ENCODE measurements around the gene VDAC1. TPM values are rescaled to one million over a fixed set of nuclear protein-coding genes. Genes with fewer than 3 reads are reported as not detected.
"Not testable (repeated sequence)": the region's sequence is repeated elsewhere in the genome, so short reads cannot be mapped to it uniquely, and the experiment has no call there.

Gene VDAC1
- polyA plus RNA-seq, 4 donors, result 94.2 to 208 (median 180) TPM

DNA sequence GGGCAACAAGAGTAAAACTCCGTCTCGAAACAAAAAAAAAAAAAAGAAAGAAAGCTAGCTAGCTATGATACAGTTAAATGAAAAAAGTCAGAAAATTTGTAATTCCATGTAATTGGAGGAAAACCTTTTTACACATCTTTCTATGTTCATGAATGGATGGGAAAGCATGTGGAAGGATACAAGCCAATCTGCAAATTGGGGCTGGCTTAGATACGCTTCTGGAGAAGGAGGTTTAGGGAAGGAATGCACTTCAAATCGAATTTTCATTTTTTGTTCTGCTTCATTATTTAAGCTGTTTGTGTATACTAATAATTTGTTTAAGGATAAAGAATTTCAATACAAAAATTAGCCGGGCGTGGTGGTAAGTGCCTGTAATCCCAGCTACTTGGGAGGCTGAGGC is 6.7 kb downstream of the VDAC1 start:
- DNase-seq (ENCODE audit: low read depth in 4 of 4, low spot score in 3 of 4), result no peak

GRCh38 chr5:133996683-133997252 is 8.0 kb downstream of the VDAC1 start:
- DNase-seq (ENCODE audit: low read depth in 4 of 4, low spot score in 3 of 4), result no peak

DNA sequence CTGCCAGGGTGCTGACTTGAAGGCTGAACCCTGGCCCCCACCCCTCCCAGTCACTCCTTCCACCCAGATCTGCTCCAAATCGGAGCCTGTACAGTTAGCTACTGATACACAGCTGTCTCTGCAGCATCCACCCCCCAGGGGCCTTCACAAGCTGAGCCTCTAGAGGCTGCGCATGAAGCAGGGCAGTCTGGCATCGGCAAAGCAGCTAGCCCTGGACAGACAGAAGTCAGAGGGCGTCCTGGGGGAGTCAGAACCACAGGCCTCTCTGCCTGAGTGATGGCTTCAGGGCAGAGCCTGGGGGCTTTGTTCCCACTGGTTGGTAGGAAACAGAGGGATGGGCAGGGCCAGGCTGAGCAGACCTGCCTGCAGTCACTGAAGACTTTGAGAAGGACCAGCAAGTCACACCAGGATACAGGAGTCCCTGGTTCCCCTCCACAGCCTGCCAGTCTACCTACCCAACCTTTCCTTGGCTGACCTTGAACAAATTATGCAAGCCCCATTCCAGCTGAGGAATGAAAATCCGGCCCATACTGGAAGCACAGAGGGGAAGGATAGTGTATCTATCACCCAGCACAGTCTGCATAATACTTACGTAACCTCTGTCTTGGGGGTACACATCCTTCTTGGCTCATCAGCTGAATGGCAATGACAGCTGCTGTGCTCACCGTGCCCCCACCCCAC is 8.8 kb downstream of the VDAC1 start:
- DNase-seq (ENCODE audit: low read depth in 4 of 4, low spot score in 3 of 4), result no peak

DNA sequence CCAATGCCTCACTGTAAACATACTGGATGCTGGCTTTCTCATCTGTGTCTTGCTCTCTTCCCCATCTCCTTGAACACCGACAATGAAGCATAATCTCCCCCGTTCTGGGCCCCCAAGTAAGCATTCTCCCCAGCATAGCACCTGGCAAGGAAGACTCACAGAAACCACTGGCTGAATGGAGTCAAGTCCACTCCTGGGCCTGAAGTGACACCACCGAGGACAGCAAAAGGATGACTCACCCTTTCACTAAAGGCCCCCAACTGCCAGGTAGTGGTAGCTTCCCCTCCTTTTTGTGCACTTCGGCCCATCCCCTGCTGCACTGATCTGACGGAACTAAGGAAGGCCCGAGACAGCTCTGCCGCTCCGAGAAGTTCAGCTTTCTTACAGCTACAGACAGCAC is 9.4 kb downstream of the VDAC1 start:
- no peak for DNase-seq (ENCODE audit: low read depth in 4 of 4, low spot score in 3 of 4)

DNA sequence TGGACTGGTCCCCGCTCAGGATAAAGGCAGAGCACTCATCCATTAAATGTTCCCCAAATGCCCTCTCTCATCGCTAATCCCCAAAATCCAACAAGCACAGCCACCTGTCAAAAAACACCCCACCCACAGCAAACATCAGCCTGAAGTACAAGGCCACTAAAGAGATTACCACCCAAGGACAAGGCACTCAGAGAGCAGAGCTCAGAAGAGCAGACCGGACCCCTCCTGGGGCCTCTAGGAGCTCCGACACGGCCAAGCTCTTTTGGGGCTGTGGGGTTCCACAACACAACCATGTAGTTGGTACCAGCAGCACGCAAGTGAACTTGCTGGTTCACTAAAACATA is 9.8 kb downstream of the VDAC1 start:
- no peak for DNase-seq (ENCODE audit: low read depth in 4 of 4, low spot score in 3 of 4)

GRCh38 chr5:133994297-133994989 is 10.3 kb downstream of the VDAC1 start:
- DNase-seq (ENCODE audit: low read depth in 4 of 4, low spot score in 3 of 4), result no peak

DNA sequence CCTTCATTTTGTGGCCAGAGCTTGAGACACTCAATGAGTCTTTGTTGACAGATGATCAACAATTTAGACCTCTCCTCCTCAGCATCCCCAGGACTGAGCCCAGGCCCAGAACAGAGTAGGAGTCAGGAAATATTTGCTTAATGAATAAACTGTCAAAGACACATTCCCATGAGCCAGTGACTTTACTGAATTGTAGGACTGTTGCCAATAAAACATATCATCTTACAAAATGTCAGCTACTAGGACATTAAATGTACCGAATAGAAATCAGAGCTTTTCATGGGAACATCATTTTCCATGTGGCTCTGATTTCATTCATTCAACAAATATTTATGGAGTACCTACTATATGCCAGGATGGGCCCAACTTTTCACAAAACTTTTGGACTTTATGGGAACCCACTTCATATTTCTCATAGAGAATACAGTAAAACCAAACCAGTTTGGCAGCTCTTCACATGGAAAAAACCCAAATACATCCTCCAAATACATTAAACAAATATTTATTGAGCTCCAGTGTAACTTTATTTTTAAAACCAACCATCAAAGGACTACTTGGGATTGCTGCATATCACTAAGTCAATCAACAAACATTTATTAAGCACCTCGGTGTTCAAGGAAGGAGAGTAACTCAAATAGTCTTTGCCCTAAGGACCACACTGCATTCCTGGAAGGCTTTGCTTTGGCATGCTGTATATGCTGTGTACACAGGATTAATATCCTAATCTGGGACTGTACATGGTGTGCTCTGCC is 11.4 kb downstream of the VDAC1 start:
- DNase-seq (ENCODE audit: low read depth in 4 of 4, low spot score in 3 of 4), result no peak

- no peak for DNase-seq (ENCODE audit: low read depth in 4 of 4, low spot score in 3 of 4)
Measured at GRCh38 chr5:133992429-133993155, 12.2 kb downstream of the VDAC1 start.

DNA sequence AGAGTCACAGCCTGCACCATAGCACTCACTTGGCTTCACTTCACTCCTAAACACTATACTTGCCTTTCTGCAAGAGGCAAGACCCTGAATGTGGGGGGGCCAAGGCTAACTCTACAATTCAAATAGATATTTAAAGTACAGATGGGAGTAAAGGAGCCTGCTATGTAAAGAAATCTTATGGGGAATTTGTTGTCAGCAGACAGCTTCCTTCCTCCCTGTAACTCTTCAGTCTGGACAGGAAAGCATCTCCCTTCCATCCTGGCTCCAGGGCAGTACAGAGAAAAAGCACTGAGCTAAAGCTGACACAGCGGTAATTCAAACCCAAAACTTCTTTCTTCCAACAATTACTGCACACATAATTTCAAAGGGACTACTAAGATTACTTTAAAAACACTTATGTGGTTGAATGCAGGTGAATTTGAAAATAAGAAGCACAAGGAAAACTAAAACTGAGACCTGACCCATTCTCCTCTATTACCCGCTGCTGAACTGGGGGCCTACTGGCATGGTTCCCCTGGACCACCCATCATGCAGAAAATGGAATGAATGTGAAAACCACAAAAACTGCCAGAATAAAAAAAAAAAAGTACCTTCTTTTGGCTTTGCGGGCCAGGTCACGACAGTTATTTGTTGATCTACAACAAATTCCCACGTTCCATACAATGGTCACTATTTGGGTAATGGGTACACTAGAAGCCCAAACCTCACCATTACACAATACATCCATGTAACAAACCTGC is 13.4 kb downstream of the VDAC1 start:
- DNase-seq (ENCODE audit: low read depth in 4 of 4, low spot score in 3 of 4), result no peak

GRCh38 chr5:133990396-133990795 is 14.4 kb downstream of the VDAC1 start:
- DNase-seq (ENCODE audit: low read depth in 4 of 4, low spot score in 3 of 4), result no peak

- no peak for DNase-seq (ENCODE audit: low read depth in 4 of 4, low spot score in 3 of 4)
Measured at GRCh38 chr5:133985540-133986180, 19.1 kb downstream of the VDAC1 start.

DNA sequence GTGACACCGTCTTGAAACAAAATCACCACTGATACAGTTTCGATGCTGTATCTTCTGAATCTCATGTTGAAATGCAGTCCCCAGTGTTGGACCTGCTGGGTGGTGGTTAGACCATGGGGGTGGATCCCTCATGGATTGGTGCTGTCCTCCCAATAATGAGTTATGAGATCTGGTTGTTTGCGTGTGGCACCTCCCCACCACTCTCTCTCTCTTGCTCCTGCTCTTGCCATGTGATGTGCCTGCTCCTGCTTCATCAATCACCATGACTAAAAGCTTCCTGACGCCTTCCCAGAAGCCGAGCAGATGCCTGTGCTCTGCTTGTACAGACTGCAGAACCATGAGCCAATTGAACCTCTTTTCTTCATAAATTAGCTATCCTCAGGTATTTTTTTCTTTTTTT is 21.1 kb downstream of the VDAC1 start:
- DNase-seq (ENCODE audit: low read depth in 4 of 4, low spot score in 3 of 4), result no peak

- no peak for DNase-seq (ENCODE audit: low read depth in 4 of 4, low spot score in 3 of 4)
Measured at GRCh38 chr5:133981714-133982113, 23.1 kb downstream of the VDAC1 start.

DNA sequence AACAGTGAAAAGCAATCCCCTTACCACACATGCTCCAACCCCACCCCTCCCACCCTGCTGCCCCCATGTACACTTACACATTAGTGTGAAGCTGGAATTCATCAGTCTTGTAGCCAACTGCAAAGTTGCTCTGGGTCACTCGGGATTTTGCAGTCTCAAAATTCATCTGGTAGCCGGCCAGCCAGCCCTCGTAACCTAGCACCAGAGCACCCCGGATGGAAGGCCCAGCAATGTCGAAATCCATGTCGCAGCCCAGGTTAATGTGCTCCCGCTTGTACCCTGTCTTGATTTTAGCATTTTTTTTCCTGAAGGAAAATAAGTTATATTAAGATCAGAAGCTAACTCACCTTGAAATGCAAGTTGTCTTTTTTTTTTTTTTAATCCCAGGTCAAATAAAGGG is 24.1 kb downstream of the VDAC1 start:
- no peak for DNase-seq (ENCODE audit: low read depth in 4 of 4, low spot score in 3 of 4)

- DNase-seq (ENCODE audit: low read depth in 4 of 4, low spot score in 3 of 4), result no peak
Measured at GRCh38 chr5:133978943-133979342, 25.8 kb downstream of the VDAC1 start.

DNA sequence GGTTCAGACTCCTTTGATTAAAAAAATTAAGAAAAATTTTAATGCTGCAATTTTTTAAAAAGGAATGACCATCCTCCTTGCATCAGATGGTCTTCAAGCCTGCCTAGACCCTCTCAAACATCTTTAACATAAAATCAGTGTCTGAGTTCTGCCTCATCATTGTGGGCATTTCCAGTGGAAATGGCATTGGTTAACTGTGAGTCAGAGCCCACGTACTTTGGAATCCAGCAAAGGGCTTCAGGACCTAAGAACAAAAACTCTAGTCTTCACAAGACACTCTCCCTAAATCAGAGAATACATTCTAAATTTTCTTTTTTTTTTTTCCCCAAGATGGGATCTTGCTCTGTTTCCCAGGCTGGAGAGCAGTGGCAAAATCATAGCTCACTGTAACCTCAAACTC is 26.9 kb downstream of the VDAC1 start:
- no peak for DNase-seq (ENCODE audit: low read depth in 4 of 4, low spot score in 3 of 4)

DNA sequence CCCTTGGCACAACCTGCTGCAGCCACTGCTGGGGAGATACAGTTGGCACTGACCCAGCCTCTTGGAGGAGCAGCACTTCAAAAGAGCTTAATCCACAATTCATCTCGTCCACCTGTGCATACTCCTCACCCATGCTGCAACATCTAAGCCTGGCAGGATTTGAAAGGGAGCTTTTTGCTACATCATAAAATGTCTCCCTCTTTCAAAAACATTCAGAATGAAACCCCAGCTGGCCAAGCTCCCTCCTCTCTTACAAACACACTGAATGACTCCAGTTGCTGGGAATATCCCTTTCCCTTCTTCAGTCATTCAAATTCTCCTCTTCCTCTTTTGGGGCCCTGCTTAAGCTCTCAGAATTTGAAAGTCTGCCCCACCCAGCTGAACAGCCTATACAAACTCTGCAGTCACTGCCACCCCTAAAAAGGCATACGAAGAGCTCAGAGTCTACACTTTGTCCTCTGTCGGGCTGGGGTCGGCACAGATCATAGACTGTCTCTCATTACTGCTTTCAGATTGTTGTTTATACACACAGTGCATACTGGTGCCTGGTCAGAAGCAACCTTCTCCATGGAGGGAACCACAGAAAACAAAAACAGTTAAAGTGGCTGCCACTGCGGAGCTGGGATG is 27.5 kb downstream of the VDAC1 start:
- no peak for DNase-seq (ENCODE audit: low read depth in 4 of 4, low spot score in 3 of 4)

- not testable (repeated sequence) for DNase-seq (ENCODE audit: low read depth in 4 of 4, low spot score in 3 of 4)
Measured at GRCh38 chr5:133975546-133975945, 29.2 kb downstream of the VDAC1 start.

DNA sequence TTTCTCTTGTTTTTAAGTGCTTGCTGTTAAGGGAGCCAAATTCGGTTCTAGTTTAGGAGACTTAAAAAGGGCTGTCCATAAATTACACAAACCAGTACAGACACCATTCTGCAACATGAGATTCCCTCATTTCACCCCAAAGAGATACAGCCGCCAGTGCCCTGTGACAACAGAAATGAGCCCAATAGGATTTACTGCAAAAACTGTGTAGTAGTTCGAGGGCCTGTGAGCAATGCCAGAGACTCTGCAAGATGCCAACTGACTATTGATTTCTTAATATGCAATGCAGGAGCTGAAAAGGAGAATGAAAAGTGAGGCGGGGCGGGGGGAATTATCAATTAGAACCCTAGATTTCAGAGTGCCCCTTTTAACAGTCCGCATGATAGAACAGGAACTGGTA is 30.6 kb downstream of the VDAC1 start:
- no peak for DNase-seq (ENCODE audit: low read depth in 4 of 4, low spot score in 3 of 4)
